Activated T-cell treated with anti-CD3 and anti-CD28 coated beads, Interleukin-2, amount 50 U/mL, for 4 hours (primary cell): ENCODE data around the gene PCYT1A. TPM values are rescaled to one million over a fixed set of nuclear protein-coding genes. Genes with fewer than 3 reads are reported as not detected.
"Not testable (repeated sequence)": the region's sequence is repeated elsewhere in the genome, so short reads cannot be mapped to it uniquely, and the experiment has no call there.

Experiments
- ATAC-seq, 2 donors: fragments of 200-7000 bp; cut with Tn5 transposase; one replicate each; pipeline ENCODE4 v1.10.0; 2021
- DNase-seq: peaks from one replicate; pipeline ENCODE4 v3.0.0-alpha.2; 2020
- H3K27me3 Mint-ChIP-seq: one replicate; pipeline ENCODE4 v1.8.0; 2021; ENCODE audit warnings: low read depth, mixed read lengths
- H3K36me3 Mint-ChIP-seq: one replicate; pipeline ENCODE4 v1.8.0; 2022; ENCODE audit warnings: mixed read lengths; ENCODE audit not compliant: insufficient read depth
- H3K4me1 Mint-ChIP-seq: one replicate; pipeline ENCODE4 v1.8.0; 2021; ENCODE audit warnings: low read depth, mixed read lengths
- H3K4me3 Mint-ChIP-seq: one replicate; pipeline ENCODE4 v1.8.0; 2021; ENCODE audit warnings: mild to moderate bottlenecking, moderate library complexity, mixed read lengths
- H3K9me3 Mint-ChIP-seq: one replicate; pipeline ENCODE4 v1.8.0; 2021; ENCODE audit warnings: mixed read lengths
- total RNA-seq, 3 donors: library from RNA; stranded (reverse); gene quantifications; one replicate each; pipeline ENCODE4 v1.2.1, GENCODE V29; 2021

PCYT1A gene
- total RNA-seq, 3 donors from 2014 or later: 53.5 to 66.9 (median 56.2) TPM

DNA sequence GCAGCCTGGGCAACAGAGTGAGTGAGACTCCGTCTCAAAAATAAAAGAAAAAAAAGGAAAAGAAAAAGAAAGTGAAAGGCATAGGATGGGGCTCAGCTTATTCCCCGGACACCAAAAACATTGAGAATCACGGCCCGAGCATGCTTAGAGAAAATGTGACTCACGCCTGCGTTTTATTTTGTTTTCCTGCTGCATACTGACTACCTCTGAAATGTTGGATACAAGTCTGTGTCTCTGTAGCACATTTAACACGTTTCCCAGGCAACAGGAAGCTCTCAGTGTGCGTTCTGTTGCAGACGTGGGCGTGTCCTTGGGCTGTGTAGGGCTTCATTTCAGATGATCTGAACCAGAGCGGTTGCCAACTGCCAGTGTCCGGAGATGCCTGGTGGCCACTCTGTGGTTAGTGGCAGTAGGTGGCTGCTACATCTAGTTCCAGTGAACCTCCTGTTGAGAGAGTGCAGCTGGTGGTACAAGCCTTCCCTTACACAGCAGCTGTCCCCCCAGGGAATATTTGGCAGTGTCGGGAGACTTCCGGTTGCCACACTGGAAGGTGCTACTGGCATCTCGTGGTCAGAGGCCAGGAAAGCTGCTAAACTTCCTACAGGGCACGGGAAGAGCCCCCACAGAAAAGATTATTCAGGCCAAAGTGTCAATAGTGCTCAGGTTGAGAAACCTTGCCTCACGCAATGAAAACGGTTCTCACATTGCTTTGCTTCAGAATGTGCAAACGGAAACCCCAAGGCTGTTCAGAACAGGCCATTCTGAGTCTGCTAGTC lies 68.1 kb downstream of the PCYT1A start:
- no peaks in the 10 kb centered on the region for H3K9me3 Mint-ChIP-seq
- H3K4me3 Mint-ChIP-seq: peak overlapping the region; percentile 77
- H3K27me3 Mint-ChIP-seq: peaks cover 2% of the 10 kb centered on the region
- peaks cover 11% of the 10 kb centered on the region for H3K4me1 Mint-ChIP-seq
- H3K36me3 Mint-ChIP-seq: no peaks in the 10 kb centered on the region
- ATAC-seq (peak; percentile 95), DNase-seq (peak; percentile 59)

GRCh38 chr3:196218155-196218712 lies 69.3 kb downstream of the PCYT1A start:
- Mint-ChIP-seq H3K27me3 (no peaks in the 10 kb centered on the region), H3K4me1 (peaks cover 11% of the 10 kb centered on the region), H3K4me3 (no peak overlapping the region), H3K9me3 (no peaks in the 10 kb centered on the region), H3K36me3 (no peaks in the 10 kb centered on the region)
- ATAC-seq (no peak), DNase-seq (no peak)

- Mint-ChIP-seq H3K9me3 (no peaks in the 10 kb centered on the region), H3K27me3 (no peaks in the 10 kb centered on the region), H3K4me3 (peak overlapping the region; percentile 13), H3K36me3 (no peaks in the 10 kb centered on the region), H3K4me1 (peaks cover 11% of the 10 kb centered on the region)
- ATAC-seq (no peak), DNase-seq (no peak)
Measured at GRCh38 chr3:196217307-196218154, 70.0 kb downstream of the PCYT1A start.

DNA sequence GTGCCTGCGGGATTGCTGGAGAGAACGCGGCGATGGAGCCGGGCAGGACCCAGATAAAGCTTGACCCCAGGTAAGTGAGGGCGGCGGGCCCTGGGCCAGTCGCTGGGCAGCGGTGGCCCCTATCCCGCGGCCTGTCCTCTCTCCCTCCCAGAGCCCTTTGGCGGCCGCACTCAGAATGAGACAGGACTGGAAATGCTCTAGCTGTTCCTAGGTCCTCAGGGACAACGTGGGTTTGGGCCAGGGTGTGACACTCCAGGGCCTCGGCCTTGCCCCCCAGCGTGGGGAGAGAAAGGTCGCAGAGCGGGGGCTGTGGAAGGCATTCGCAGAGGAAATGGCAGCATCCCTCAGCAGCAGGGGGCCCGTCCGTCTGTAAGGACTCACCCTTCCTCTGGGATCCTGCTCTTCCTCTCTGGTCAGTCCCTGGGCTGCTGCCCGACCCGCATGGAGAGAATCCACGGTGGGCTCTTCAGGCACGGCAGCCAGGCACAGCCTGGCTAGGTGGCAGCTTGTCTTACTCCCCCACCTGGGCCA lies 70.8 kb downstream of the PCYT1A start:
- ATAC-seq (no peak), DNase-seq (no peak)
- no peaks in the 10 kb centered on the region for H3K9me3 Mint-ChIP-seq
- no peak overlapping the region for H3K4me3 Mint-ChIP-seq
- no peaks in the 10 kb centered on the region for H3K27me3 Mint-ChIP-seq
- peaks cover 11% of the 10 kb centered on the region for H3K4me1 Mint-ChIP-seq
- H3K36me3 Mint-ChIP-seq: no peaks in the 10 kb centered on the region

GRCh38 chr3:196216089-196216564 lies 71.4 kb downstream of the PCYT1A start, which contains the start of gene SLC51A:
TSS of gene SLC51A (plus strand) at chr3:196216534. CDS start at chr3:196216713, 179 bp downstream.
- DNase-seq: no peak
- H3K4me3 Mint-ChIP-seq: no peak within 1 kb of the TSS
- H3K27me3 Mint-ChIP-seq: no peaks in the 10 kb centered on the region
- no peak for ATAC-seq
- H3K9me3 Mint-ChIP-seq: no peaks in the 10 kb centered on the region
- no peaks in the 10 kb centered on the region for H3K36me3 Mint-ChIP-seq
- H3K4me1 Mint-ChIP-seq: peaks cover 11% of the 10 kb centered on the region

DNA sequence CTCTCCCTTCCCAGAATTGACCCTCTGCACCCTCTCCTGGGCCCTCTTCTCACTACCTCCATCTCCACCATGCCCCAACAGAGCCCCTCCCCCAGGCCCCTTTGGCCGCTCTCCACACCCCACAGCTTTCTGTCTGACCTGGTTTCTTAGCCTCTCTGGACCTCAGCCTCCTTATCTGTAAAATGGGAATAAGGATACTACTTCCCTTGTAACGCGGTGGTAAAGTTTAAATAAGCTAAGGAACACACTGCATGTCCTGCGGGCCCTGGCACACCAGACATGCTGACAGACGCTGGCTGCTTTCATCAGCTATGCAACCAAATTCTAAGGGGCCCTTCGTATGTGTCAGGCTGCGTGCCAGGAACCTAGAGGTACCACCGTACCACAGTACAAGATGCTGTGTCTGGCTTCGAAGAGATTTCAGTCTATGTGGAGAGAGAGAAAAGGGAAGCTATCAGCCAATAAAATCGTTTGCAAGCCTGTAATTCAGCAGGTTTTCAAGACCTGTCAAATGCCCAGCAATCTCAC lies 72.0 kb downstream of the PCYT1A start:
- DNase-seq (no peak), ATAC-seq (no peak)
- Mint-ChIP-seq H3K4me1 (peaks cover 11% of the 10 kb centered on the region), H3K9me3 (no peaks in the 10 kb centered on the region), H3K27me3 (no peaks in the 10 kb centered on the region), H3K36me3 (no peaks in the 10 kb centered on the region), H3K4me3 (no peak overlapping the region)

DNA sequence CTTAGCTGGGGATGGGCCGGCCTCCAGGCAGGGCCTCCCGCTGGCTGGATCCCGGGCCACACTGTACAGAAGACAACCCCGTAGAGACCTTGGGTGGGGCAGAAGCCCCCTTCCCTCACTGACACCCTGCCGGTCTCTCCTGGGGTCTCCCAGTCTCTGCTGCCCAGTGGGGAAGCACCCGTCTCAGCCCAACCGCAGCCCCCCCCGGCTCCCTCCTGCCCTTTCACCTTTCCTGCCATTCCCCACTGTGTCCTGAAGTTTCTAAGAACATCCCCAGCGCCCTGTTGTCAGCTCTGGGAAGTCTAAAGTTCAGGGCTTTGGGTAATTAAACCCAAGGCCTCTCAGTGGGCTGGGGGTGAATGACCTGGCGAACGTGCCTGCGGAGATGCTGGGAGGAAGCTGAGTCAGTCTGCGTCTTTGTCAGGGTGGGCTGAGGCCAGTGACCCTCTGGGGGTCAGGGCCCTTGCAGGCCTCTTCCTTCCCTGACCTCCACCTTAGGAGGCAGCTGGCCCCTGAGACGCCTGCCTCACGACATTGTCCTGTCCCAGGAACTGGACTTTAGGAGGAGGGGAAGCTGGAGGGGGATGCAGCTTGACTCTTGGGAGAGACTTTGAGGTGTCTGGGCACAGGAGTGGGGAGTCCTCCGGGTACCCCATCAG lies 72.6 kb downstream of the PCYT1A start:
- no peaks in the 10 kb centered on the region for H3K27me3 Mint-ChIP-seq
- DNase-seq: no peak
- H3K9me3 Mint-ChIP-seq: no peaks in the 10 kb centered on the region

DNA sequence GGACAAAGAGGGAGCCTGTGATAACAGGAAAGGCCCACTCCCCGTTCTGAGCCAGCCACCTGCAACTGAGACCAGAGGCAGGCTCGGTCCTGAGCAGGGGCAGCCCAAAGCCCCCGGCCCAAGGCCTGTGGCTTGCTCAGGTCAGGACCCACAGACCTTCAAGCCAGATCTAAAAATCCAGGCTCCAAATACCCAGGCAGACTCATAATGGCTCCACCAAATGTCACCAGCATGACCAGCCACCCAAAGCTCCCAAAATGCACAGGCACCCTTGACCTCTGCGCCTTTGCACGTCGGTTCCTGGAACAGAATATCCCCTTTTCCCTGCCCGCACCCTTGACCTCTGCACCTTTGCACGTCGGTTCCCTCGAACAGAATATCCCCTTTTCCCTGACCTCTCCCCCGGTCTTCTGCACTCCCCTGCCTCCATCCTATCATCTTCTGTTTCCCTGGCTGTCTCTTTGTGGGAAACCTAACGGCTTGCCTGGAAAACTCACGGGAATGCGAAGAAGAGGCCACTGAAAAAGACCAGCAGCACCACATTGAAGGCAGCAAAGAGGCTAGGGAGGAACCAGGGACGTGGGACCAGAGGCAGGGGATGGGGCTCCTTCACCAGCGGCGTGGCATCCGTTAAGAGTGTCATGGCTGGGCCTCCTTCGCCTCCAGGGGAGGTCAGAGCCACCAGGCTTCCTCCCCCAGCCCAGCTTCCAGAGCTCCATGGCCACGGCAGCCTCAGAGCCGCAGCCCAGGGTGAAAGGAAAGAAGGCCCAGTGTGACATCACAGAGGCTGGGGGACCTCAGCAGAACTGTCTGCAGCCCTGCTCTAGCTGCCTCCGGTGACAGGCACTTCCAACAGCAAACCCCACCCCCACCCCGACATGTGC lies 76.6 kb downstream of the PCYT1A start, which contains the start of gene ZDHHC19:
TSS of gene ZDHHC19 (minus strand) at position 728 of the 884 bp plus-strand sequence. CDS start at position 643, 85 bp downstream.
- H3K4me3 Mint-ChIP-seq: no peak within 1 kb of the TSS
- H3K9me3 Mint-ChIP-seq: no peaks in the 10 kb centered on the region
- ATAC-seq (no peak), DNase-seq (no peak)
- no peaks in the 10 kb centered on the region for H3K27me3 Mint-ChIP-seq
- no peaks in the 10 kb centered on the region for H3K36me3 Mint-ChIP-seq
- H3K4me1 Mint-ChIP-seq: peaks cover 10% of the 10 kb centered on the region

More for the DNA sequence above, 72.6 kb downstream of the PCYT1A start:
- H3K4me1 Mint-ChIP-seq: peaks cover 11% of the 10 kb centered on the region
- ATAC-seq: no peak
- no peaks in the 10 kb centered on the region for H3K36me3 Mint-ChIP-seq
- no peak overlapping the region for H3K4me3 Mint-ChIP-seq

DNA sequence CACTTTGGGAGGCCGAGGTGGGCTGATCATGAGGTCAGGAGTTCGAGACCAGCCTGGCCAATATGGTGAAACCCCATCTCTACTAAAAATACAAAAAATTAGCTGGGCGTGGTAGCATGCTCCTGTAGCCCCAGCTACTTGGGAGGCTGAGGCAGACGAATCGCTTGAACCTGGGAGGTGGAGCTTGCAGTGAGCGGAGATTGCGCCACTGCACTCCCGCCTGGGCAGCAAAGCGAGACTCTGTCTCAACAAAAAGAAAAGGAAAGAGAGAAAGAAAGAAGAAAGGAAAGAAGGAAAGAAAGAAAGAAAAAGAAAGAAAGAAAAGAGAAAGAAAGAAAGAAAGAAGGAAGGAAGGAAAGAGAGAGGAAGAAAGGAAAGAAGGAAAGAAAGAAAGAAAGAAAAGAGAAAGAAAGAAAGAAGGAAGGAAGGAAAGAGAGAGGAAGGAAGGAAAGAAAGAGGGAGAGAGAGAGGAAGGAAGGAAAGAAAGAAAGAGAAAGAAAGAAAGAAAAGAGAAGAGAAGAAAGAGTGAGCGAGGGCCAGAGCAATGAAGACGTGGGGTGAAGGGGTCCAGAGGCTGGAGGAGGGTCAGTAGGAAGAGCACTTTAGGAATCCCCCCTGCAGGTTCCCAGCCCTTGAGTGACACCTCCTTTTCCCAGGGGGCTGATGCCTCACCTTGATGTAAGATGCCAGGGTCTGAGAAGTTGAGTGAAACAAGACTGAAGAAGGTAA lies 77.4 kb downstream of the PCYT1A start:
- H3K4me1 Mint-ChIP-seq: peaks cover 11% of the 10 kb centered on the region
- not testable (repeated sequence) for H3K9me3 Mint-ChIP-seq

GRCh38 chr3:196208942-196209695 lies 78.4 kb downstream of the PCYT1A start:
- no peaks in the 10 kb centered on the region for H3K9me3 Mint-ChIP-seq
- no peak overlapping the region for H3K4me3 Mint-ChIP-seq
- ATAC-seq: no peak
- no peak for DNase-seq
- no peaks in the 10 kb centered on the region for H3K36me3 Mint-ChIP-seq
- H3K27me3 Mint-ChIP-seq: no peaks in the 10 kb centered on the region
- H3K4me1 Mint-ChIP-seq: peaks cover 13% of the 10 kb centered on the region

More for the DNA sequence above, 77.4 kb downstream of the PCYT1A start:
- H3K36me3 Mint-ChIP-seq, H3K4me3 Mint-ChIP-seq, H3K27me3 Mint-ChIP-seq, DNase-seq, ATAC-seq: not testable (repeated sequence)

GRCh38 chr3:196207833-196208607 lies 79.5 kb downstream of the PCYT1A start:
- Mint-ChIP-seq H3K4me1 (peaks cover 18% of the 10 kb centered on the region), H3K4me3 (peak overlapping the region; percentile 76), H3K9me3 (no peaks in the 10 kb centered on the region), H3K27me3 (no peaks in the 10 kb centered on the region), H3K36me3 (no peaks in the 10 kb centered on the region)
- ATAC-seq (peak; percentile 65 to 73), DNase-seq (peak; percentile 55)
